WTC11 (cell line): ENCODE results near the gene CALR3.

Experiments
- CTCF ChIP-seq: fragments of 200-600 bp; IDR thresholded peaks from 2 replicates; pipeline ENCODE4 v1.8.0; 2022; ENCODE audit warnings: antibody characterized with exemption
- FOXP1 ChIP-seq: sonication (generic); formaldehyde crosslinking; IDR thresholded peaks from 2 replicates; pipeline ENCODE4 v1.8.0; 2022; ENCODE audit warnings: missing genetic modification reagents, mild to moderate bottlenecking, moderate library complexity, borderline replicate concordance
- TCF7 ChIP-seq: sonication (generic); formaldehyde crosslinking; IDR thresholded peaks from 2 replicates; pipeline ENCODE4 v1.8.0; 2022; ENCODE audit warnings: mild to moderate bottlenecking, low read depth, missing genetic modification reagents, moderate library complexity
- USF2 ChIP-seq: sonication (generic); formaldehyde crosslinking; IDR thresholded peaks from 2 replicates; pipeline ENCODE4 v1.8.1; 2023; ENCODE audit warnings: mild to moderate bottlenecking, missing genetic modification reagents, moderate library complexity
- ZNF263 ChIP-seq: sonication (generic); formaldehyde crosslinking; IDR thresholded peaks from 2 replicates; pipeline ENCODE4 v1.8.1; 2022; ENCODE audit warnings: low read depth, mild to moderate bottlenecking, moderate library complexity, missing genetic modification reagents

- TF ChIP-seq CTCF, result no peak
- TF ChIP-seq ZNF263 (CRISPR knock-in tag), result no peak
- TF ChIP-seq TCF7 (CRISPR knock-in tag), result no peak
- TF ChIP-seq FOXP1 (CRISPR knock-in tag), result no peak
- no peak for TF ChIP-seq USF2
These were observed 29.9 kb upstream of the CALR3 start for GRCh38 chr19:16525751-16526481.
